A549 (cell line): ENCODE measurements around the gene RAB14. TPM values are rescaled to one million over a fixed set of nuclear protein-coding genes. Genes with fewer than 3 reads are reported as not detected.
A peak's percentile ranks its signal among the peaks of the same experiment; 100 is the strongest.
"Not testable (repeated sequence)": the region's sequence is repeated elsewhere in the genome, so short reads cannot be mapped to it uniquely, and the experiment has no call there.

Experiments used
- ATAC-seq, 2 experiments: fragments of 200-7000 bp in 1 of 2; fragments of >200 bp in 1 of 2; cut with Nextera tagmentation in 1 of 2; cut with Tn5 transposase in 1 of 2; 3 replicates each; pipeline versions ENCODE4 v1.8.0 to v1.9.1; 2018 to 2020; ENCODE audit warnings: mild to moderate bottlenecking in 1 of 2, moderate library complexity in 1 of 2
- CTCF ChIA-PET: fragments of 300-600 bp; sonication (Branson Sonifier 250); formaldehyde crosslinking; extraction: SDS; loops from one replicate; lab custom pipeline; 2021; ENCODE audit warnings: antibody characterized with exemption, inconsistent platforms; lab: Yijun Ruan, JAX
- POLR2A ChIA-PET: fragments of 350-600 bp; formaldehyde crosslinking; extraction: SDS; loops from one replicate; lab custom pipeline; 2021; ENCODE audit warnings: antibody characterized with exemption, inconsistent platforms; lab: Yijun Ruan, JAX
- DNase-seq, 2 experiments: peaks; one replicate each; pipeline versions ENCODE4 v3.0.0 to v3.0.0-alpha.2; 2011 to 2016; ENCODE audit warnings: low read depth in 1 of 2, low spot score in 1 of 2
- FAIRE-seq: peaks from 2 replicates; lab custom pipeline; 2011; peaks lifted over from hg19 to GRCh38; lab: Jason Lieb, UNC
- H3K27ac ChIP-seq, 2 experiments: fragments of >200 bp; sonication (Bioruptor Twin); formaldehyde crosslinking; 3 replicates each; pipeline ENCODE4 v1.5.1; 2016 to 2017
- H3K4me1 ChIP-seq: fragments of >200 bp; sonication (Bioruptor Twin); formaldehyde crosslinking; 3 replicates; pipeline ENCODE4 v1.6.1; 2016
- H3K4me2 ChIP-seq: fragments of >200 bp; sonication (Bioruptor Twin); formaldehyde crosslinking; 3 replicates; pipeline ENCODE4 v1.6.1; 2016
- H3K4me3 ChIP-seq: fragments of >200 bp; sonication (Bioruptor Twin); formaldehyde crosslinking; 3 replicates; pipeline ENCODE4 v1.5.1; 2016
- H3K9me3 ChIP-seq: fragments of >200 bp; sonication (Bioruptor Twin); formaldehyde crosslinking; 3 replicates; pipeline ENCODE4 v1.6.1; 2016
- E2F6 ChIP-seq: IDR thresholded peaks from 2 replicates; pipeline ENCODE4 v1.6.1; 2012; ENCODE audit warnings: low read depth, borderline replicate concordance
- EHF ChIP-seq: fragments of 250-450 bp; sonication (Bioruptor Pico); IDR thresholded peaks from 2 replicates; pipeline ENCODE4 v1.5.0; 2020; ENCODE audit warnings: mild to moderate bottlenecking
- ESRRA ChIP-seq: fragments of 150-350 bp; IDR thresholded peaks from 2 replicates; pipeline ENCODE4 v1.6.1; 2014; ENCODE audit warnings: mild to moderate bottlenecking, low read length, borderline replicate concordance
- RARB ChIP-seq: fragments of 250-450 bp; sonication (Bioruptor Pico); IDR thresholded peaks from 2 replicates; pipeline ENCODE4 v1.8.0; 2021; ENCODE audit warnings: mild to moderate bottlenecking, moderate library complexity
- REST ChIP-seq: fragments of 200-600 bp; sonication (generic); IDR thresholded peaks from 2 replicates; pipeline ENCODE4 v1.6.1; 2016; ENCODE audit warnings: antibody characterized with exemption, mild to moderate bottlenecking, moderate library complexity
- SMC3 ChIP-seq: fragments of >200 bp; sonication (Bioruptor Twin); formaldehyde crosslinking; IDR thresholded peaks from 3 replicates; pipeline ENCODE4 v1.6.1; 2018; ENCODE audit warnings: inconsistent platforms
- ZSCAN20 ChIP-seq: fragments of 250-450 bp; sonication (Bioruptor Pico); IDR thresholded peaks from 2 replicates; pipeline ENCODE4 v1.8.0; 2022; ENCODE audit warnings: mild to moderate bottlenecking, moderate library complexity
- WGBS: methylation state at CpG from one replicate; pipeline ENCODE4 v1.1.6; 2017; ENCODE audit errors: missing lambda C conversion rate; 5-methylcytosine and 5-hydroxymethylcytosine counted together
- polyA plus RNA-seq, 4 experiments: library from polyadenylated mRNA; depleted of rRNA in 3 of 4; stranded (reverse); fragments of >200 nt; fragmentation: RNase III in 1 of 4; extraction: RNeasy Plus Mini Kit Qiagen cat#74134 plus additional on column Dnase treatment in 1 of 4; gene quantifications; 2 replicates in 3 of 4; 3 replicates in 1 of 4; pipeline ENCODE4 v1.2.3, GENCODE V29; 2011 to 2017
- small RNA-seq, 6 experiments: library from RNA; depleted of rRNA; stranded (forward); fragments of <200 nt; gene quantifications; one replicate each; pipeline ENCODE3, GENCODE V24; 2012

The RAB14 gene
- polyA plus RNA-seq, 2 of the 4 experiments (the other 2 are of a cell fraction), result 38.4 to 54.1 TPM

- no peak for TF ChIP-seq REST
- no peak for TF ChIP-seq SMC3
- TF ChIP-seq EHF (CRISPR knock-in tag), result no peak
Observed at GRCh38 chr9:121135642-121136041, 66.0 kb downstream of the RAB14 start (continued).

GRCh38 chr9:121133104-121133816, 68.4 kb downstream of the RAB14 start:
- Histone ChIP-seq H3K9me3 (no peaks in the 10 kb centered on the region), H3K4me2 (no peak overlapping the region), H3K4me3 (no peak overlapping the region)
- CTCF ChIA-PET, result interaction anchor here (0.9 to 1.9 kb wide), 2 partner anchors 12 to 187 kb away, joined by 3 read pairs; no protein-coding TSS in a partner anchor
- peak in 1 of 2 experiments; percentile 4 for DNase-seq
- WGBS, result 85% methylated on average over 19 of the region's 19 CpGs
- TF ChIP-seq E2F6, result no peak
- TF ChIP-seq ESRRA, result no peak
- no peak for TF ChIP-seq RARB (CRISPR knock-in tag)
- no peak for TF ChIP-seq ZSCAN20 (CRISPR knock-in tag)
- TF ChIP-seq, all 56 proteins: peak for 0
- Histone ChIP-seq H3K4me1 (peaks cover 5% of the 10 kb centered on the region; the same call in 1 of the 3 replicates), H3K27ac (no peak overlapping the region)
- no peak for ATAC-seq
- no peak for FAIRE-seq
- POLR2A ChIA-PET, result no interaction called here

GRCh38 chr9:121129384-121129783, 72.3 kb downstream of the RAB14 start:
- H3K9me3 ChIP-seq, FAIRE-seq, H3K4me2 ChIP-seq, DNase-seq, H3K4me3 ChIP-seq, POLR2A ChIA-PET, H3K4me1 ChIP-seq, ATAC-seq, H3K27ac ChIP-seq: not testable (repeated sequence)
- 84% methylated on average over 3 of the region's 3 CpGs for WGBS
- CTCF ChIA-PET, result interaction anchor here (0.8 kb wide), 1 partner anchor 42 kb away, joined by 3 read pairs; no protein-coding TSS in a partner anchor

Small RNA genes within 50 kb of the gene (small RNA-seq; reads per million reads assigned to genes)
- gene RN7SL181P, result 0 reads per million in 6 experiments

Other genes with a start within 250 kb of the RAB14 start
- gene C5, start 151.6 kb downstream of the RAB14 start, polyA plus RNA-seq (2011; rRNA removed), result 115 and 119 TPM in 2 replicates
- gene C5, start 151.6 kb downstream of the RAB14 start, polyA plus RNA-seq (2017; fragmentation: RNase III; extraction: RNeasy Plus Mini Kit Qiagen cat#74134 plus additional on column Dnase treatment), result 16.2 to 17.9 TPM (median 17.1 TPM) in 3 replicates
- gene CNTRL, start 126.9 kb downstream of the RAB14 start, polyA plus RNA-seq (2011; rRNA removed), result 13.0 and 15.0 TPM in 2 replicates
- gene CNTRL, start 126.9 kb downstream of the RAB14 start, polyA plus RNA-seq (2017; fragmentation: RNase III; extraction: RNeasy Plus Mini Kit Qiagen cat#74134 plus additional on column Dnase treatment), result 5.1 to 5.7 TPM (median 5.6 TPM) in 3 replicates
- gene GSN, start 66.3 kb upstream of the RAB14 start, polyA plus RNA-seq (2011; rRNA removed), result 77.2 and 88.5 TPM in 2 replicates
- 24.5 to 36.5 TPM (median 33.7 TPM) in 3 replicates for gene GSN, start 66.3 kb upstream of the RAB14 start, polyA plus RNA-seq (2017; fragmentation: RNase III; extraction: RNeasy Plus Mini Kit Qiagen cat#74134 plus additional on column Dnase treatment)
- gene STOM, start 168.4 kb upstream of the RAB14 start, polyA plus RNA-seq (2011; rRNA removed), result 234 and 246 TPM in 2 replicates
- 83.3 to 92.0 TPM (median 91.4 TPM) in 3 replicates for gene STOM, start 168.4 kb upstream of the RAB14 start, polyA plus RNA-seq (2017; fragmentation: RNase III; extraction: RNeasy Plus Mini Kit Qiagen cat#74134 plus additional on column Dnase treatment)